GM19397 (cell line): ENCODE measurements around the gene ATP5F1B.

Experiments used
- ATAC-seq: cut with Tn5 transposase; IDR thresholded peaks from one replicate; pipeline ENCODE4 v1.9.1; 2021; ENCODE audit warnings: mild to moderate bottlenecking, moderate library complexity; ENCODE audit not compliant: unreplicated experiment

ATP5F1B gene

GRCh38 chr12:56626701-56627100, 19.1 kb downstream of the ATP5F1B start:
- no peak for ATAC-seq

DNA sequence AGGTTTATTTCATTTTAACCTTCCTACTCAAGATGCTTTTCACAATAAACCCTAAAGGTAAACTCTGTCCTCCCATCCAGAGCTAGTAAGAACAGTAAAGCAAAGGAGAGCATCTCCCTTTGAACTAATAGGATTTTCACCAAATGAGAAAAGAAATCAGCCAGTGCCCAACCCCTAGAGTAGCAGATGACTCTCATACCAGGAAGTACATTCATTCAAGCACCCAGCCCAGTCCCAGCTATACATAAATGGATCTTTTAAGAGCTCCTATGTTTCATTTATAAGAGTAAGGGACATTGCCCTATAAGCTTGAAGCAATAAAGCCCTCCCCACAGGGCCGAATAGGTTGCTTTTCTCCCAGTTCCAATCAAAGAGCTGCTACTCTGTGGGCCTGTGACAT, 23.2 kb downstream of the ATP5F1B start:
- ATAC-seq, result no peak

- ATAC-seq, result no peak
These were observed 28.9 kb downstream of the ATP5F1B start for GRCh38 chr12:56616925-56617324.

DNA sequence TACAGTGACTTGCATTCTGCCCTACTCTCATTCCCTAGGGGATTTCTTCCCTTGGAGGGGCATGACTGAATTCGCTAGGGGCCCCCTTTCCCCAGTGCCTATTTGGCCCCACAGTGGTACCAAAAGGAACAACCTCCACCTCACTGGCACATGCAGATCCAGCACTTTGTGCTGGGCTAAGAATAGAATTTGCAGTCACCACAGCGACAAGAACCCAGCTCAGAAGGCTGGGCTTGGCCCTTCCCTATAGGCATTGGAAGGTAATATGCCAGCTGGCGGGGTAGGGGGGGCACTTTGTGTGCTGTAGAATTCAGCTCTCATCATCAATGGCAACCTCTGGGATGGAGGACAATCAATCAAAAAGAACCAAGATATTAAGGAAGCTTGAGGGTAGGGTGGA, 29.5 kb downstream of the ATP5F1B start:
- ATAC-seq, result no peak

GRCh38 chr12:56614627-56615026, 31.2 kb downstream of the ATP5F1B start:
- ATAC-seq, result no peak

GRCh38 chr12:56604355-56604754, 41.4 kb downstream of the ATP5F1B start:
- ATAC-seq, result no peak

GRCh38 chr12:56602239-56602638, 43.5 kb downstream of the ATP5F1B start:
- ATAC-seq, result no peak

GRCh38 chr12:56601503-56601902, 44.3 kb downstream of the ATP5F1B start:
- ATAC-seq, result no peak

DNA sequence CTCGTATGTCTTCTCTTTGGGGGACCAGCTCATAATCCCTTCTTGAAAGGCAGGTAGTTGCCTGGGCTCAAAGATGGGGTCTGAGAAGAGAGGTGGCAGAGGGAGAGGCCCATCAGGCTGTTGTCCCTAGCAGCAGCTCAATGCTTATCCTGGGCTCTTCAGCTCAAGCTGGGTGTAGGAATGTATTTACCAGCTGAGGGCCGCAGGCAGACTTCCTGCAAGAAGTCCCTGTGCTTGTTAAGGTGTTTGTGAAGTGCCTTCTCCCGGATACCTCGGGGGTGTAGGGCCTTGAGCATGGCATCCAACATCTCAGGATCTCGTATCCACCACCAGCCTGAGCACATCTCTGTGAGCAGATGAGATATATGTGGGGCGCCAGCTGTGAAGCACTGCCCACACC, 45.0 kb downstream of the ATP5F1B start:
- no peak for ATAC-seq

DNA sequence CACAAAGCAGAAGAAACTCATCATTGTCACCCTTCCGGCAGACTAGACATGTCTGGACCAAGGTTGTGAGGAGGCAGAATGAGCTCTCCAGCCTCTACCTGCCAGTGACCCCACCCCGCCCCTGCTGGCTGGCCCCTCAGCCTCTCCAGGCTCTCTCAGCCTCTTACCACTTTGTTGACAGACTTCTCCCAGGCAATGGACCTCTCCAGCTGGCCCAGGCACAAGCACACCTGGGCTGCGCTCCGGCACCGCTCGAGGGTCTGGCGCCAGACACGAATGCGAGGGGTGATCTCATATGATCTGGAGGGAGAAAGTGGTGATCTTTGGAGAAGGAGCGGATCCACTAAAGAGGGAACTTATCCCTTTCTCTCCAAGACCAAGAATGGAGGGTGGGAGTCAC, 46.0 kb downstream of the ATP5F1B start:
- no peak for ATAC-seq

- ATAC-seq, result no peak
These were observed 46.7 kb downstream of the ATP5F1B start for GRCh38 chr12:56599041-56599440.

DNA sequence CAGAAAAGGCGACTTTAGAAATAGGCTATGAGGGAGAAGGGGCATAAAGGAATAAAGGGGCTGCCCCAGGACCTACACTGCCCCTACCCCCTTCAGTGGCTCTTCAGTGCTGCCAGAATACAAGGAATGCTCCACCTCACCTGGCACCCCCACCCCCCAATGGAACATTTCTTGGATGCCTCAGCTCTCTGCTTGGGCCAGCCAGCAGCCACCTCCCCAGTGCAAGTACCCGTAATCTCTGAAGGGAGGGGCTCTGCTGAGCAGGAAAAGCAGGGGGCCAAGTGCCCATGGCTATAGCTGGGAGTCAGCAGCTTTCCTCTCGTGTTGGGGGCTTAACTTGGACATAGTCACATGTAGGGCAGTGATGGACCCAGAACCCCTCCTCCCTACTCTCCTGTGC, 49.0 kb downstream of the ATP5F1B start:
- no peak for ATAC-seq

- no peak for ATAC-seq
These were observed 51.7 kb downstream of the ATP5F1B start for GRCh38 chr12:56593909-56594621.

GRCh38 chr12:56591961-56592360, 53.8 kb downstream of the ATP5F1B start:
- ATAC-seq, result no peak

DNA sequence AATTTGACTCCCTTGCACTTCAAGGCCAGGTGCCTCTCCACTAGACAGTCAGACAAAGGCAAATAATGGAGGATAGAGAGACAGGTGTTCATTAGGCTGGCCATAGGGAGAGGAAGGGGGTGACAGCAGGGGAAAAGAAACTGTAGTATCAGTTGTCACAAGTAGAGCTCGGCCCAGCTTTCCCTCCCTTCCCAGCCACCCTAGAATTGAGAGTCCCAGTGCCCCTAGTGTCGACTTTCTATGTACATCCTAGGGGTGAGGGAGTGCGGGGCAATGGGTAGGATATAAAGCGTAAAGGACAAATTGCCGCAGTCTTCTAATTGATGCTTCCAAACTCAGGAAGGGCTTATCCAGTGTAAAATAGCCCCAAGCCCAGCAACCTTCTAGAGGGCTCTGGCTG, 54.7 kb downstream of the ATP5F1B start:
- ATAC-seq, result no peak

GRCh38 chr12:56590237-56590830, 55.5 kb downstream of the ATP5F1B start:
- no peak for ATAC-seq

- no peak for ATAC-seq
These were observed 56.0 kb downstream of the ATP5F1B start for GRCh38 chr12:56589783-56590182.
